Measurements from ENCODE around the gene AOX1.

DNA sequence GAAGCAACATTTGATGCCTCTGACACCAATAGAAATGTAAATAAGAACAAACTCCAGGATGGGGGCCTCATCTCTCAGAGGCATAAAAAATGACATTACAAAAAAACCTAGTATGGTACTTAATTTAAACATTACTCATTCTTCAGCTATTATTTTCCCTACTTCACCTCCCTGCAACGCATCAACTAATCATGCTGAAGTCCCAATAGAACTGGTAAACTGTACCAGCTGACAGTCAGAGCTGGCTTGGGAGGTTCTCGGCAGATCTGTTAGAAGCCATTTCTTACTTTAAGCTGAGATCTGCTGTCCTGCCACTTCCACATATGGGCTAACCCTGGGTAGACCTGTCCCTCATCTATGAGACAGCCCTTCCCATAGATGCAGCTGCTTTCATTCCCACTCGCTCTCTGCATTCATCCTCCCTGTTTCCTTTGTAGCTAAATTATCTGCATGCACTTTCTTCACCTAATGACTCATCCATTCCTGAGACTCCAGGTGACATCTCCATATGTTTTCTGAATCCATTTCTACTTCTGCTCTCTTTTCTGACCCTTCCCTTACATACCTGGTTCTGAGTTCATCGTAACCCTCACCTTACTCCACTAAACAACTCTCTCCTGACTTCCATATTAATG, 108.1 kb downstream of the AOX1 start:
- TF ChIP-seq, protein P1, sequence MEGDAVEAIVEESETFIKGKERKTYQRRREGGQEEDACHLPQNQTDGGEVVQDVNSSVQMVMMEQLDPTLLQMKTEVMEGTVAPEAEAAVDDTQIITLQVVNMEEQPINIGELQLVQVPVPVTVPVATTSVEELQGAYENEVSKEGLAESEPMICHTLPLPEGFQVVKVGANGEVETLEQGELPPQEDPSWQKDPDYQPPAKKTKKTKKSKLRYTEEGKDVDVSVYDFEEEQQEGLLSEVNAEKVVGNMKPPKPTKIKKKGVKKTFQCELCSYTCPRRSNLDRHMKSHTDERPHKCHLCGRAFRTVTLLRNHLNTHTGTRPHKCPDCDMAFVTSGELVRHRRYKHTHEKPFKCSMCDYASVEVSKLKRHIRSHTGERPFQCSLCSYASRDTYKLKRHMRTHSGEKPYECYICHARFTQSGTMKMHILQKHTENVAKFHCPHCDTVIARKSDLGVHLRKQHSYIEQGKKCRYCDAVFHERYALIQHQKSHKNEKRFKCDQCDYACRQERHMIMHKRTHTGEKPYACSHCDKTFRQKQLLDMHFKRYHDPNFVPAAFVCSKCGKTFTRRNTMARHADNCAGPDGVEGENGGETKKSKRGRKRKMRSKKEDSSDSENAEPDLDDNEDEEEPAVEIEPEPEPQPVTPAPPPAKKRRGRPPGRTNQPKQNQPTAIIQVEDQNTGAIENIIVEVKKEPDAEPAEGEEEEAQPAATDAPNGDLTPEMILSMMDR (IDR thresholded peaks at IDR 0.05; ENCODE audit: control extremely low read depth in 1 of 3, insufficient read depth in 1 of 3, low read depth in 1 of 3, low read length in 3 of 3), result no peak
- TF ChIP-seq RAD21 (IDR thresholded peaks at IDR 0.05 in 1 of 2, conservative IDR thresholded peaks at IDR 0.05 in 1 of 2; ENCODE audit: low read depth in 2 of 2, low read length in 2 of 2) (no peak), EP300 (IDR thresholded peaks at IDR 0.05; ENCODE audit: borderline replicate concordance in 1 of 2, low read depth in 2 of 2, low read length in 2 of 2) (no peak), SP2 (IDR thresholded peaks at IDR 0.05; ENCODE audit: low read length) (no peak), CEBPB (IDR thresholded peaks at IDR 0.05; ENCODE audit: low read depth, low read length) (no peak), EZH2 (IDR thresholded peaks at IDR 0.05; ENCODE audit: low read depth, low read length, severe bottlenecking) (no peak)
- TF ChIP-seq, protein P2, sequence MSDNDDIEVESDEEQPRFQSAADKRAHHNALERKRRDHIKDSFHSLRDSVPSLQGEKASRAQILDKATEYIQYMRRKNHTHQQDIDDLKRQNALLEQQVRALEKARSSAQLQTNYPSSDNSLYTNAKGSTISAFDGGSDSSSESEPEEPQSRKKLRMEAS (IDR thresholded peaks at IDR 0.05), result no peak
- TF ChIP-seq, protein P3, sequence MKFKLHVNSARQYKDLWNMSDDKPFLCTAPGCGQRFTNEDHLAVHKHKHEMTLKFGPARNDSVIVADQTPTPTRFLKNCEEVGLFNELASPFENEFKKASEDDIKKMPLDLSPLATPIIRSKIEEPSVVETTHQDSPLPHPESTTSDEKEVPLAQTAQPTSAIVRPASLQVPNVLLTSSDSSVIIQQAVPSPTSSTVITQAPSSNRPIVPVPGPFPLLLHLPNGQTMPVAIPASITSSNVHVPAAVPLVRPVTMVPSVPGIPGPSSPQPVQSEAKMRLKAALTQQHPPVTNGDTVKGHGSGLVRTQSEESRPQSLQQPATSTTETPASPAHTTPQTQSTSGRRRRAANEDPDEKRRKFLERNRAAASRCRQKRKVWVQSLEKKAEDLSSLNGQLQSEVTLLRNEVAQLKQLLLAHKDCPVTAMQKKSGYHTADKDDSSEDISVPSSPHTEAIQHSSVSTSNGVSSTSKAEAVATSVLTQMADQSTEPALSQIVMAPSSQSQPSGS (IDR thresholded peaks at IDR 0.05; ENCODE audit: low read length), result no peak
